ENCODE data around the gene CASZ1.

CASZ1 gene

DNA sequence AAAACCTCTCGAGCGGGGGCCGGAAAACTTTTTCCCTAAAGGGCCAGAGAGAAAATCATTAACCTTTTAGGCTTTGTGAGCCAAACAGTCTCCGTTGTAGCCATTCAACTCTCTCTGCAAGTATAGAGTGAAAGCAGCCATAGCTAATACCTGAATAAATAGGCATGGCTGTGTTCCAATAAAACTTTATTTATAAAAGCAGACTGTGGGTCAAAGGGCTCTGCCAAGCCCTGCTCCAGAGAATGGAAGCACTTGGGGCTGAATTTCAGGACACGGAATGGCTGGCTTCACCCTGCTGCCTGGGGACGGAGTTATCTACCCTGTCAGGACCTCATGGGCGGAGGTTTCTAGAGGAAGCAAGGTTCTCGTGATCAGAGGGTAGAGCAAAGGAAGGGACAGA, 92.7 kb downstream of the CASZ1 start:
- no peak for DNase-seq

DNA sequence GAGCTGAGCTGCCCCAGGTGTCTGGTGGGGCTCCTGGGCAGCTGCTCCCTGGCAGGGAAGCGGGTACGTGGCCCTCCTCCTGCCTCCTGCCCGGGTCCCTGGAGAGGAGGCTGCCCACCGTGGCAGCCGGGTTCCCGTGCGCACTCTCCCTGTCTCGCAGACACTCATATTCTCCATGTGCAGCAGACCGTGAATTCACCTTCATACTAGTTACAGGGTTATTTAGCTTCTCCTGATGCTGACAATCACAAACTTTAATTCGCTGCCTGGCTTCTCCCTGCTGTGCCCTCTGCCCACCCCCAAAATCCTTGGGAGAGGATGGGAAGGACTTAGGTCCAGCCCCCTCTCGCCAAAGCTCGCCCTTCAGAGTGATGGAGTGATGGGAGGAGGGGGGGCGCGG, 95.3 kb downstream of the CASZ1 start:
- DNase-seq = no peak

DNA sequence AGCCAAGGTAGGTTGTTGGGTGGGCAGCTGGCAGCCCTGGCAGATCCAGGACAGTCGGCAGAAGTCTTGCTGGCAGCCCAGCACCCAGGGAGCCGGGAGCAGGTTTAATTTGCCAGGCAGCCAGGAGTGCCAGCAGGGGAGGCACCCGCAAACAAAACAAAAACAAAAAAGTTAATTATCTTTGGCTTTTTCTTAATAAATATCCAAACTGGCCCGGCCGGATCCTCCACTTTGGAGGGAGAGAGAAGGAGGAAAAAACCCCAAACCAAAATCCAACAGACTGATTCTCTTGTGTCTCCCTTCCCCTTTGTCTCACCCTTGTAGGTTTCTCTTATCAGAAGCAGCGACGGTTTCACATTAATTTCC, 97.0 kb downstream of the CASZ1 start:
- no peak for DNase-seq

DNA sequence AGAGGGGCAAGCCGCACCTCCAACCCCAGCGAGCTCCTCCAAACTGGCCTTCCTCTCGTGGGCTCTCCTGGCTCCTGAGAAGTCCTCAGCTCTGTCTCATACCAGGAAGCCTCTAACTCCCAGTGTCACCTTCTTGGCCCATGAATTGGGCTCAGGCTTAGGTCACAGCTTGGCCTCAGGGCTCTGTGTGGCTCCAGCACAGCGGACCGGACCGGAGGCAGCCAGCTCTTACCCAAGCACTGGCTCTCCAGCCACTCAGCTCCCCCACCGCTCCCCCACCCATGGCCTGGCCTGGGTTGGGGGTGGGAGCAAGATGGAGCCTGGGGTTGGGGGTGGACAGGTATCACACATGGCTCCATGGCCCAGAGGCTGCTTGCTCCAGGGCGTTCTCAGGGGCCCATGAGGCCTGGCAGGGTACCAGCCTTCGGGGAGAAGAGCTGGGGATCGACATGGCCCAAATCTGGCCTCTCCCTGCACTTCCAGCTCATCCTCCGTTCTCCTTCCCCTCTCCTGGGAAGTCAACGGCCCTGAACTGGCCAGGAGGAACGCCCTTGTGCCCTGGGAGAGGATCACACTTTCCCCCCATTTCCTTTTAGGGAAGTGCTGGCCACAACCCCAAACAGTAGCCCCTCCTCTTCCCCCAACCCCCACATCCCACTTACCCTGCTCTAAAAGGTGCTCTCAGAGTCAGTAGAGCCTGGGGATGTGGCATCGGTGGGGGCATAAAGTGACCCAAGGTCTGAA, 97.5 kb downstream of the CASZ1 start:
- no peak for DNase-seq

DNA sequence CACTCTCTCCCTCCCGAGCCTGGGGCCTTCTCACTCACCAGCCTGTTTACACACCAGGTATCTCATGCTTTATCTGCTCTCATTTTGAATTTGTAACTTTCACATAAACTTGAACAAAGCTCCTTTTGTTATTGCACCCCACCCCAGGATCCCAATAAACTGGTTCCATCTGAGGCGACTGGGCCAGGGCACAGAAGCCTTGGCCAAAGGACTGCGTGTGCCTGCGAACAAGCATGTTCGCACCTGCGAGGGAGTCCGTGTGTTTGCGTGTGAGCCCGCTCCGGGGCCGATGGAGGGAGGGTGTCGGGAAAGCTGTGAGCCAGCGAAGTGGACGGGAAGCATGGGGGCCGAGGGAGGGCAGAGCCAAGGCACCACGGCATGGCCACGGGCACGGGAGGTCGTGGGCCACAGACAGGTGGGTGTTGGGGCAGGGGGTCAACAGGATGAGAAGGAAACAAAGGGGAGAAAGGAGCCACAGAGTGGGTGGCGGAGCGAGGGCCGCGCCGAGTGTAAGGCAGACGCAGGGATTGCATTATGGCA, 98.8 kb downstream of the CASZ1 start:
- DNase-seq = no peak

DNA sequence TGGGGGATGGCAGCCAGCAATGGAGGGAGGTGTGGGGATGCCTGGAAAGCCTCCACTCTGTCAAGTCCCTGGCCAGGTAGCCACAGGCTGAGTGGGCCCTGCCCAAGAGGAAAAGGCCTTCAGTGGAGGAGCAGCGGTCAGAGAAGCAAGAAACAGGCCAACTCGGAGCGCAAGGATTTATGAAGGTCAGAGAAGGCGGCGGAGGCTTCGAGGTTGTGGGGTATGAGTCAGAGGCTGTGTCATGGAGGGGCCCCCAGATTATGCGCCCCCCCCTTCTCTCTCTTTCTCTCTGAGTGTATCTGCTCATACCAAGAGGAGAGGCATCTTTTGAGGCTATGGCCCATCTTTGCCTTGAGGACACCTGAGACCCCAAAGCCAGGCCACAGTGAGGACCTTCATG, 99.5 kb downstream of the CASZ1 start:
- no peak for DNase-seq

DNA sequence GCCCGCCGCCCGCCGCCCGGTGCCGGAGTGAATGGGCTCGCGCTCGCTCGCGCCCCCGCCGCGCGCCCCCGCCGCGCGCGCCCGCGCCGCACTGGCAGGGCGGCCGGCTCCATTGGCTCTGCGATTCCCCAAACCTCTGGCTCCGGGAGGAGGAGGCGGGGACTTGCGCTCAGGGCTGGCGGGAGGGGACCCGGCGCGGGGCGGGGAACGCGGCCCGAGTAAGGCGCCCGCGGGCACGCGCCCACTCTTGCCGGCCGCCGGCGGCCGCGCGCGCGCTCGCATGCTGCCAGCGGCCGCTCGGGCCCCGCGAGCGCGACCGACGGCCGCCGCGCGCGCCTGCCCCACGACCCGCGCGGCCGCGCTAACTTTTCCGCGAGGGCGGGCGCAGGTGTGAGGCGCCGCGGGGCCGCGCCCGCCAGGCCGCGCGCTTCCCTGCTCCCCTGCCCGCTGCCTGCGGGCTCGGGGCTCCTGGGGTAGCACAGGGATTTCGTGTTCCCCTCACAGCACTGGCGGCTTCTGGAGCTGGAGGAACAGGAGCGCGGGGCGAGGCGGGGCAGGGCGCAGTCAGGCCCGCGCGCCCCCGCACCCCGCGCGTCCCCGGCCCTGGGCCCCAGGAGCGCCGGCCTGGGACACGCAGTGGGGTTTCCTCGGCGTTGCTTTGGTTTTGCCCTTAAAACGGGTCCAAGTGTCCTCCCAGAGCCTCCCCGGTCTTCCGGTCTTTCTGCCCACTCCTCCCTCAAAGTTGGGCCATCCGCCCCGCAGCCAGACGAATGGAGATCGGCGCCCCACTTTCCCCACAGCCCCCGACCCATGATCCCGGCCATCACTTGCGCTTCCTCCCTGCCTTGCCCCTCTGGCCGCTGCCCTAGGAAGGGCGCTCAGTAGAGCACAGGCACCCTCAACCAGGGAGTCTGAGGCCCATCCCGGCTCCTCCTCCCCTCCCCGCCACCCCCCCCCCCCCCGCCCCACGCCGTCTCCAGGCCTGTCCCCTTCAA, 101.5 kb downstream of the CASZ1 start:
- DNase-seq = peak; percentile 54 to 75

DNA sequence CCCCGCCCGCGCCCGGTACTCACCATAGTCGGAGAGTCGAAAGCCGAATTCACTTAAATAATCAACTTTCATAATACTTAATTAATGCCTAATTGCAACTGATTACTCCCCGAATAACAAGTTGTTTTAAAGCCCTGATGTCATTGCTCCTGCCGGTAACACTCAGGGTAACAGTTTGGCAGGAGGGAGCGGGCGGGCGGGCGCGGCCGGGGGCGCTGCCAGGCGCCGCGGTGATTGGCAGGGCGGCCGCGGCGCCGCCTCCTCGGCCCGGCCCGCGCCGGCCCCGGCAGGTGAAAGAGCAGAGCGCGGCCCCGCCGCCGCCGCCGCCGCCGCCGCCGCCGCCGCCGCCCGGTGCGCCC, 102.2 kb downstream of the CASZ1 start:
- DNase-seq = peak in 1 of 2 experiments; percentile 39

DNA sequence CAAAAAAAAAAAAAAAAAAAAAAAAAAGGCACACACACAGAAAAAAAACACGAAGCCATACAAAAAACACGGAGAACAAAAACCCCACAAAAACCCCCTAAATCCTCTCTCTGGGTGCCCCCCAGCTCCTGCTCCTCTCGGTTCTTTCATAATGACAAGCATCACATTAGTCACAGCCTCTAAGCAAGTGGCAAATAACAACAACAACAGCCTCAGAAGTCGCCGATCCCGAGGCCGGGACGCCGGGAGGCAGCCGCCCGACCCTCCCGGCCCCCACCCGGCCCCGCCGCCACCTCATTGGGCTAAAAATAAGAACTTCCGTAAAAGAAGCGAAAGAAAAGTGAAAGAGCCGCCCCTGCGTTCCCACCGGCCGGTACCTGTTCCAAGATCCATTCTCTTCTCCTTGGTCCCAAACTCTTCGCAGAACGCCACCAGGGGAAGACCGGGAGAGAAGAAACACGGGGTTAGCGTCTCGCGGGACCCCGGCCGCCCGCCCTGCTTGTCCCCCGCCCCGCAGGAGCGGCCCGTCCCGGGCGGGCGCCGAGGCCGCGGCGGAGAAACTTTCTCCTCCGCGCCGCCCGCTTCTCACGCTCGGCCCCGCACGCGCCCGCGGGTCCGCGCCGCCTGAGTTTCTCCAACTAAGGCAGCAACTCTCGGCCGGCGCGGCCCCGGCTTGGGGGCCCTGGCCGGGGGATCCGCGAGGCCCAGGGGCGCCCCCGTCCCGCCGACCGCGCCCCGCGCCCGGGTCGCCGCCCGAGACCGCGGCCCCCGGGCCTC, 102.8 kb downstream of the CASZ1 start:
- DNase-seq = peak; percentile 30 to 31

DNA sequence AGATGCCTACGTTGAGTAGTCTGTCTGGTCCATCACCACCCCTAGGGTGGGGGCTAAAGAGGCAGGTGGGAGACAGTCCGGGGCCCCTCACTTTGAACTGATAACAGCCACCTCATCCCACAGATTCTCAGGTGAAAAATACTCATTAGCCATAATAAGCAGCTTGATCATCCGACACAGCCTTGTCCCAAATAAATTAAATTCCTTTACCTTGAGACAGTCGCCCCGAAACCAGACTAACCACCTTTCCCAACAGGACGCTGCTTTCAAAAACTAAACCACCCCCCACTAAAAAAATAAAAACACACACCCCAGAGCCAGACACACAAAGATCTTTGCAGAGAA, 103.3 kb downstream of the CASZ1 start:
- no peak for DNase-seq

DNA sequence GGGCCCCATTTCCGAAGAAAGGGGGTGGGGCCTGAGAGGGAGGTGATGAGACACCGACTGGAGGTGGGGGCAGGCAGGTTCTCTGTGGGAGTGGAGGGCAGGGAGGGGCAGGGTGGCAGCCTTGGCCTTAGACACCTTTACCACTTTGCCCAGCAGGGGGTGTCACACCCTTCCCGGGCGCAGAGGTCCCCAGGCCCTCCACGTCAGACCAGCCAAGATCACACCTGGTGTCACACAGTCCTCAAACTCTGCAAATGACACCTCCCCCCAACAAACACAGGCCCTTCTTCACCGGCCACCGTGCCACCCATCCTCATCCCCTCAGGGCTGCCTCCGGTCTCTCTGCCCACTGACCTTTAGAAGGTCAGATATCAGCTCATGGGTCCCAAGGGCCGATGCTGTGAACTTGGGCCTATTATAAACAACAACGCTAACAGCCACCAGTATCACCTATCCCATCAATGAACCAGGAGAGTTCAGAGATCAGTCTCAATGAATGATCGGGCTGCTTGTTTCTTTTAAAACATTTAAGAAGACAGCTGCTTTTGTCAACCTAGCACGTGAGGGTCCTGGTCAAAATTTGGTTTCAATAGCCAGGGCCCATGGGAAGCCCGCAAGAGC, 103.9 kb downstream of the CASZ1 start:
- DNase-seq = peak; percentile 8 to 25

DNA sequence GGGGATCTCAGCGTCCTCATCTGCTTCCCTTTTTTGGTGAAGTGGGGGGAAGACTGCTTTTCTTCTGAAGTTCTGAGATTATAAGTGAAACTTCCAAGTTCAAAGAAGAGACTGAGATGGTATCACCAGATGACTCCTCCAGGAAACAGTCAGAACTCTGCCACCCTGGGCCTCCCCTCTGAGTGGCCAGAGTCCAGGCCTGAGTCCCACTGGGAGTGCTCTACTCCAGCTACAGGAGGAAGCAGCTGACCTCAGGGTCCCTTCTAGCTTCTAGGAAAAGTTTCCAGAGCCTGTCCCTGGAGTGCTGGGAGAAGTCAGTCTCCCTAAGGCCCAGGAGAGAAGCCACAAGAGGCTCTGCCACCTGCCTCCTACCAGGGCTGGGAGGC, 104.7 kb downstream of the CASZ1 start:
- no peak for DNase-seq

DNA sequence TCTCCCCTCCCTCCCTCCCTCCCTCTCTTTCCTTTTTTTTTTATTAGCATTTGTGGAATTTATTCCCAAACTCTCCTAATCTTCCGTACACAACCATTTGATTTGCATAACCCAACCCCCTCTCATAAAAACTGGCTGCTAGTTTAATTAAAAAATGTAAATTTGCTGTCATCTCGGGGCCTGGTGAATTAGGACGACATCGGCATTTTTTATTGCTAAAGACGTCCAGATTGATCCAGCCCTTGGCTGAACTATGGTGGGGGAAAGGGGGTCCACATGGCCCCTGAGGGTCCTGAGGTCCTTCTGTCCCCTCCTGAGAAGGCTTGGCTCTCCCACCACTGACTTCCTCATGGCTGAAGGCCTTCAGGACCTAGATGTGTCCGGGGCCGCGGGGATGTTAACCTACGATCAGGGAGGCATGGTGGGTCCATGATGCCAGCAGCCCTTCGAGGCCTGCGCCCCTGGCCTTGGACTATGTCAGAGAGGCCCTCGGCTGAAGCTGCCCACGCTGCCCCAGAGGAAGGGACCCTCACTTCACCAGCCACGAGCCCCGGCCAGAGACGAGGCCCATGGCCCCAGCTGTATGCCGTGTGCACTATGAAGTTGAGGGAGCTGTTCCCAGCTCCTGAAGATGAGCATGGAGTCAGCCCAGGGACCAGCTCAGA, 105.2 kb downstream of the CASZ1 start:
- no peak for DNase-seq

DNA sequence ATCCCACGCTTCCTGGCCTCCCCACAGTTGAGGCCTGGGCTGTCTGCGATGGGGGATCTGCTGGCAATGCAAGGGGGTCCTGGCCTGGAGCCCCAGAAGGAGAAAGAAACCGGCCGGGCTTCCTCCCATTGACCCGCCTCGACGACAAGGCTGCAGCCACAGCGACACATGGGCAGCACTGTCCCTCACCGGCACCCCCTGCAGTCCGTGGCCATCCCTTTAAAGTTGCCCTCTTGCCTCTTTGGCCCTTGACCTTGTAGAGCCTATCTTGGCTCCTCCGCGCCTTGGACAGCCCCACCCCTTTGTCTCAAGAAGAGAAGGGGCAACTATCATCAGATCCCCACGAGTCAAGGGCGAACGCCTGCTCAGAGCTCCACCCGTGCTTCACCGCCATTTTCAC, 106.0 kb downstream of the CASZ1 start:
- no peak for DNase-seq

DNA sequence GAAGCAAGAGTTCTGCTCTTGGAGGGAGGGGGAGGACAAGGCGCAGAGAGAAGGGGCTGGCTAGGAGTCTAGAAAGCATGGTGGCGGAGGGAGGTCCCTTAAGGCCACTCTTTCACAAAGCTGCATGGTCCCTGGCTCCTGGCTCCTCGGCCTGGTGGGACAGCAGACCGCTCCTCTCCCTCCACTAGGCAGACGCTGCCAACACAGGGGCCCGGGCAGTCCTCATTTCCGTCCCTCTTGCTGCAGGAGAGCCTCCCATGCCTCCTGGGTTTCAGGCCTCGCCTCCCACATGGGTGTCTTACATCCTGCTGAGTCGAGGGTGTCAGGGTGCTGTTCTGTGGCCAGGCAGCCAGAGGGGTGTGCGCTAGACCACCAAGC, 108.0 kb downstream of the CASZ1 start:
- DNase-seq = no peak

DNA sequence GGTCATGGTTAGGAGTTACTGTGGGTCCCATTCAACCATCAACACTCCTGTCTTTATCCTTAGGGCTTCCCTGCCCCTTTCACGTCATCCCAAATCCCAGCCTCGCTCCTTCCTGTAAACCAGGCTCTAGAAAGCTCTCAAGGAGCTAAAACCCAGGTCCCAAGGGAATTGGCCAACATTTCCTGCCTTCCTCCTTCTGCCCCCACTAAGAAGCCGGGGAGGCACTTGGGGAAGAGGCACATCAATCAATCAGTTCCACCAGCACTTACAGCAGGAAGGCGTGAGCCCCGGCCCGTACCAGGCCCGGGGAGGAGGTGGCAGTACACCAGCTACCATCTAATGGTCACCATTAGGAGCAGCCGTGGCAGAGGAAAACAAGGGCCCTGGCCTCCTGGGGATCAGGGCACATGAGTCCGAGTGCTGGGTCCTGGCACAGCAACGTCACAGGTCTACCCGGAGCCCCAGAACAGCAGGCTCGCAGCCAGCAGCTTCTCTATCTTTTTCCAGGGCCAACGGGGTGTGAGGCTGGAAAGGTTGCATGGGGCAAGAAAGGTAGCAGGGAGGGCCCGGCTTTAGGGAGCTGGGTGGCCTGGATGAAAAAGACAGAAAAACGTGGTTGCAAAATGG, 108.6 kb downstream of the CASZ1 start:
- DNase-seq = no peak

DNA sequence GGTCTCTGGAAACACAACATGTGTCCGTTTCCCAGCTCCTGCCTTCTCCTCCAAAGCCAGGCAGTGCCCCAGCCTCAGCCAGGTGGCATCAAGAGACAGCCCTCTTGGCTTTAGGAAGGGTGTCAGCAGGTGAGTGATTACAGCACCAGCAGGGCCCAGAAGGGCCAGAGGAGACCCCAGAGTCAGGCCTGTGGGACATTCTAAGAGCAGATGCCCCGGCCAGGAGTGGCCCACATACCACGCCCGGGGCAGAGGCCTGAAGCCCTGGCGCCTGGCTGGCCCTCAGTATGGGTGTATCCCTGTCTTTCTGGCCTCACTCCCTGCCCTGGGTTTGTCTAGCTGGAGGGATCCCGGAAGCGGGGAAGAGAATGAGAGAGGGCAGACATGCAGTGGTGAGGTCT, 109.2 kb downstream of the CASZ1 start:
- no peak for DNase-seq

DNA sequence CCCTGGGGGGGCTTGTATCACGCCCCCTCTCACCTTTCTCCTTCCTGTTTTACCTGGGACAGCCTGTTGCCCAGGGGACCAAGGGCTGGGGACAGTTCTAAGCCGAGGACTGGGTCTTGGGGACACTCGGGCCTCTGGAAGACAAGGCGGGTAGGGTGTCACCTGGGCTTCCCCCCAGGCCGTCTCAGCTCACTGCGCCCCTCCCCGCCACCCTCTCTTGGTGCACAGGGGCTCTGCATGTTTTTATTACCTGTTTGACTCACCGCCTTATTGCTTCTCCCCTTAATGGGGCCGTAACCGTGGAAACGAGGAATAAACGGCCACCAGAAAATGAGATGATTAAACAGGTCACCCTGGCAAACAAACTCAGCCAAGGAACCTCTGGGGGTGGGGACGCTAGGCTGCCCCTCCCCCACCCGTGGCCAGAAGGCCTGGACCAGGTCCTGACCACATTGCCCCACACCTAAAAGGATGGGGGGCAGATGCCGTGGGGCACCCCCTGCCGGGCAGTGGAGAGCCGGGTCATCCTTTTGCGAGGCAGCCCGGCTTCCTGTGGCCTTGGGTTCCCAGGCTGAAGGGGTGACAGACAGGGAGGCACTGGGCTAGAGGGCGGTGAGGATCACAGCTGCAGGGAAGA, 109.9 kb downstream of the CASZ1 start:
- no peak for DNase-seq

DNA sequence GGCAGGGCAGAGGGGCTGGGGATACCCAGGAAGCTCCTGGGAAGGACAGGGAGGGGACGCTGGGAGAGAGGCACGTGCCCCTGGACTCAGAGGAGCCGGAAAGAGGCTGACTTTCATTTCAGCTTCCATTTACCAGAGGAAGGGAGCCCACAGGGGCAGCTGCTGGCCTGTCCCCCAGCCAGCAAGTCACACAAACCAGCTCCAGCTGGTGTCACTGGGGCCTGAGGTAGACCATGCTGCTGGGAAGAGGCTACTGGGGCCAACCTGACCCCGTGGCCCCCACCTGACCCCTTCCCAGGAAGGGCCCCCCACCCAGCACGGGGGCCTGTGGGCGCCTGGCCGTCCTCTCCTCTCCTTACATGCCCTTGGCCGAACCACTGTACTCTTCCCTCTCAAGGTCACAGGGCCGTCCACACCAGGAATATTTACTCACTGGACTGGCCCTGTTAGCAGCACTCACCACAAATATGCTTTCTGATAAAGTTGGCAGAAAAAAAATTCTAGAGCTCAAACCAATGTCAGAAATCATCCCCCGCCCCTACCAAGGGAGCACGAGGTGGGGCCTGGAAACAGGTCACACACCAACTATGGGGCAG, 110.5 kb downstream of the CASZ1 start:
- DNase-seq = no peak

DNA sequence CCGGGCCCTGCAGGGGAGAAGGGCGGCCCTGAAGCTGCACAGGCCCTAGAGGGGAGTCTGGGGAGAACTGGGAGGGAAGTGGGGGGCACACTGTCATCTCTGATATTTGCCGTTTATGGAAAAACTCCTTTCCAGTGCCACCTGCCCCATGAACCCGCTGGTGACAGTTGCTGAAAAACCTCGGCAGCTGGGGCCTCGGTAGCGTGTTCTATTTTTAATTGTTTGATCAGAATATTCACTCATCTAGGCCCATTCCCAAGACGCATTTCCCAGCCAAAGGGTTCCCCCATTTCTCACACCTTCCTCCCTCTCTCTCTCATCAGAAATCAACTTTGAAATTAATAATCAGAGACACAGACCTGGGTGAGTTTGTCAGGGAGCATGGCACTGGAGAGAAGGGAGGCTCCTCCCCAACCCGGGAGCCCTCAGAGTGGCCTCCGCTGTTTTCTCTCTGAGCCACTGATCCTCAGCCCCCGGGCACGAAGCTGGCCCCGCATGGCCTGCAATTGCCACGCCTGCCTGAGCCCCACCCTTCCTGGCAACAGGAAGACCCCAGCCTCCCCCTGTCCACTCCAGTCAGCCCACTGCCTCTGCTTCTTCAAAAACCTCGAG, 111.1 kb downstream of the CASZ1 start:
- no peak for DNase-seq
